Osteocyte (in vitro differentiated cells): Measurements from ENCODE around the gene UFSP2. TPM values are rescaled to one million over a fixed set of nuclear protein-coding genes. Genes with fewer than 3 reads are reported as not detected.

Source experiments
- DNase-seq: peaks from one replicate; pipeline ENCODE4 v3.0.0; 2021; ENCODE audit warnings: mixed read lengths; ENCODE audit not compliant: unreplicated experiment; ENCODE audit errors: extremely low spot score
- H3K27ac Mint-ChIP-seq: one replicate; pipeline ENCODE4 v1.8.0; 2021; ENCODE audit warnings: mild to moderate bottlenecking, mixed read lengths; ENCODE audit not compliant: unreplicated experiment
- H3K27me3 Mint-ChIP-seq: one replicate; pipeline ENCODE4 v1.8.0; 2021; ENCODE audit warnings: mixed read lengths; ENCODE audit not compliant: unreplicated experiment
- H3K36me3 Mint-ChIP-seq: one replicate; pipeline ENCODE4 v1.8.0; 2021; ENCODE audit warnings: mixed read lengths; ENCODE audit not compliant: unreplicated experiment
- H3K4me1 Mint-ChIP-seq: one replicate; pipeline ENCODE4 v1.8.0; 2021; ENCODE audit warnings: mixed read lengths; ENCODE audit not compliant: unreplicated experiment
- H3K4me3 Mint-ChIP-seq: one replicate; pipeline ENCODE4 v1.8.0; 2021; ENCODE audit warnings: mild to moderate bottlenecking, moderate library complexity, mixed read lengths; ENCODE audit not compliant: unreplicated experiment
- H3K9me3 Mint-ChIP-seq: one replicate; pipeline ENCODE4 v1.8.0; 2021; ENCODE audit warnings: mixed read lengths; ENCODE audit not compliant: unreplicated experiment
- CTCF ChIP-seq: fragments of 200-600 bp; sonication (generic); IDR thresholded peaks from 2 replicates; pipeline ENCODE4 v1.5.0; 2021; ENCODE audit warnings: antibody characterized with exemption, mild to moderate bottlenecking, moderate library complexity
- total RNA-seq: library from RNA; stranded (reverse); gene quantifications from 2 replicates; pipeline ENCODE4 v1.2.1, GENCODE V29; 2021

UFSP2 gene
- total RNA-seq, 1 donor from 2014 or later = 28.6 TPM

GRCh38 chr4:185378264-185378663 is 47.5 kb downstream of the UFSP2 start:
- Mint-ChIP-seq H3K36me3 (peaks cover 42% of the 10 kb centered on the region), H3K27ac (no peak overlapping the region), H3K9me3 (peaks cover 13% of the 10 kb centered on the region), H3K27me3 (no peaks in the 10 kb centered on the region), H3K4me1 (no peaks in the 10 kb centered on the region), H3K4me3 (no peak overlapping the region)
- no peak for DNase-seq
- TF ChIP-seq CTCF = no peak

GRCh38 chr4:185374573-185374972 is 51.2 kb downstream of the UFSP2 start:
- Mint-ChIP-seq H3K36me3 (peaks cover 48% of the 10 kb centered on the region), H3K4me3 (no peak overlapping the region), H3K4me1 (no peaks in the 10 kb centered on the region), H3K9me3 (no peaks in the 10 kb centered on the region), H3K27me3 (no peaks in the 10 kb centered on the region), H3K27ac (no peak overlapping the region)
- TF ChIP-seq CTCF = no peak
- no peak for DNase-seq

GRCh38 chr4:185374027-185374426 is 51.7 kb downstream of the UFSP2 start:
- DNase-seq = no peak
- peaks cover 48% of the 10 kb centered on the region for H3K36me3 Mint-ChIP-seq
- TF ChIP-seq CTCF = no peak
- no peaks in the 10 kb centered on the region for H3K4me1 Mint-ChIP-seq
- H3K27me3 Mint-ChIP-seq = no peaks in the 10 kb centered on the region
- no peak overlapping the region for H3K4me3 Mint-ChIP-seq
- H3K9me3 Mint-ChIP-seq = no peaks in the 10 kb centered on the region
- no peak overlapping the region for H3K27ac Mint-ChIP-seq

- H3K27ac Mint-ChIP-seq = no peak overlapping the region
- DNase-seq = no peak
- H3K4me3 Mint-ChIP-seq = no peak overlapping the region
- TF ChIP-seq CTCF = no peak
- no peaks in the 10 kb centered on the region for H3K27me3 Mint-ChIP-seq
- H3K4me1 Mint-ChIP-seq = no peaks in the 10 kb centered on the region
- H3K36me3 Mint-ChIP-seq = peaks cover 42% of the 10 kb centered on the region
- H3K9me3 Mint-ChIP-seq = no peaks in the 10 kb centered on the region
These were observed 54.1 kb downstream of the UFSP2 start for GRCh38 chr4:185371702-185372101.

- Mint-ChIP-seq H3K27ac (no peak overlapping the region), H3K9me3 (no peaks in the 10 kb centered on the region), H3K36me3 (peaks cover 45% of the 10 kb centered on the region), H3K4me3 (no peak overlapping the region), H3K27me3 (no peaks in the 10 kb centered on the region), H3K4me1 (no peaks in the 10 kb centered on the region)
- no peak for TF ChIP-seq CTCF
- DNase-seq = no peak
These were observed 55.4 kb downstream of the UFSP2 start for GRCh38 chr4:185370268-185370949.
